Osteoblast (primary cell): ENCODE results near the gene RALGDS. TPM values are rescaled to one million over a fixed set of nuclear protein-coding genes. Genes with fewer than 3 reads are reported as not detected.
A peak's percentile ranks its signal among the peaks of the same experiment; 100 is the strongest.

ENCODE experiments used
- DNase-seq: peaks from one replicate; pipeline ENCODE4 v3.0.0; 2011; ENCODE audit warnings: low spot score, mixed read lengths; ENCODE audit not compliant: insufficient read length; ENCODE audit errors: missing footprints
- H2AFZ ChIP-seq: 2 replicates; pipeline ENCODE4 v1.6.0; 2011; ENCODE audit warnings: mild to moderate bottlenecking, low read length
- H3K27ac ChIP-seq: 2 replicates; pipeline ENCODE4 v1.5.1; 2011; ENCODE audit warnings: mild to moderate bottlenecking, low read depth, low read length, moderate library complexity
- H3K27me3 ChIP-seq: 2 replicates; pipeline ENCODE4 v1.6.0; 2012; ENCODE audit warnings: mild to moderate bottlenecking, control low read depth, inconsistent platforms, low read length, moderate library complexity; ENCODE audit not compliant: insufficient read depth
- H3K36me3 ChIP-seq: 2 replicates; pipeline ENCODE4 v1.5.1; 2011; ENCODE audit warnings: mild to moderate bottlenecking, low read length, control low read depth, moderate library complexity; ENCODE audit not compliant: insufficient read depth
- H3K4me1 ChIP-seq: 2 replicates; pipeline ENCODE4 v1.5.1; 2011; ENCODE audit warnings: mild to moderate bottlenecking, low read length, control low read depth, moderate library complexity; ENCODE audit not compliant: insufficient read depth
- H3K4me2 ChIP-seq: 2 replicates; pipeline ENCODE4 v1.6.0; 2011; ENCODE audit warnings: mild to moderate bottlenecking, low read length; ENCODE audit not compliant: insufficient read depth
- H3K4me3 ChIP-seq: fragments of 200-600 bp; sonication (generic); 3 replicates; pipeline ENCODE4 v1.5.1; 2012; ENCODE audit warnings: mild to moderate bottlenecking, low read length, inconsistent platforms; ENCODE audit not compliant: insufficient read depth
- H3K79me2 ChIP-seq: 2 replicates; pipeline ENCODE4 v1.6.0; 2012; ENCODE audit warnings: mild to moderate bottlenecking, low read length, control low read depth, inconsistent platforms; ENCODE audit not compliant: insufficient read depth
- H3K9me3 ChIP-seq: 2 replicates; pipeline ENCODE4 v1.5.1; 2011; ENCODE audit warnings: low read depth, low read length, control low read depth
- H4K20me1 ChIP-seq: 2 replicates; pipeline ENCODE4 v1.6.0; 2012; ENCODE audit warnings: mild to moderate bottlenecking, low read length, control low read depth; ENCODE audit not compliant: insufficient read depth
- CTCF ChIP-seq: IDR thresholded peaks from 2 replicates; pipeline ENCODE4 v1.5.1; 2011; ENCODE audit warnings: mild to moderate bottlenecking, low read depth, low read length, moderate library complexity; ENCODE audit errors: extremely low read depth
- total RNA-seq: library from RNA; depleted of rRNA; stranded (reverse); fragments of >200 nt; gene quantifications from 2 replicates; pipeline ENCODE4 v1.2.3, GENCODE V29; 2012

Gene RALGDS
- total RNA-seq, 1 donor: 11.2 TPM

- no peaks in the 10 kb centered on the region for H3K9me3 ChIP-seq
- TF ChIP-seq CTCF: no peak
- no peak overlapping the region for H2AFZ ChIP-seq
- no peaks in the 10 kb centered on the region for H3K79me2 ChIP-seq
- no peak overlapping the region for H3K27ac ChIP-seq
- peaks cover 8% of the 10 kb centered on the region for H3K4me1 ChIP-seq
- H3K4me3 ChIP-seq: no peak overlapping the region
- DNase-seq: peak; percentile 53
- H3K4me2 ChIP-seq: no peak overlapping the region
- H4K20me1 ChIP-seq: no peaks in the 10 kb centered on the region
- H3K36me3 ChIP-seq: peaks cover 34% of the 10 kb centered on the region
- H3K27me3 ChIP-seq: no peaks in the 10 kb centered on the region
These were observed 63.5 kb downstream of the RALGDS start for GRCh38 chr9:133057553-133057952.

- H3K4me1 ChIP-seq: peaks cover 8% of the 10 kb centered on the region
- H3K36me3 ChIP-seq: peaks cover 34% of the 10 kb centered on the region
These were observed 64.0 kb downstream of the RALGDS start for GRCh38 chr9:133057006-133057405.

GRCh38 chr9:133056533-133056932 lies 64.5 kb downstream of the RALGDS start:
- Histone ChIP-seq H3K4me1 (peaks cover 8% of the 10 kb centered on the region), H3K27me3 (no peaks in the 10 kb centered on the region), H3K27ac (no peak overlapping the region), H3K79me2 (no peaks in the 10 kb centered on the region), H3K4me2 (no peak overlapping the region), H3K9me3 (no peaks in the 10 kb centered on the region), H2AFZ (no peak overlapping the region), H3K4me3 (no peak overlapping the region), H4K20me1 (peaks cover 5% of the 10 kb centered on the region), H3K36me3 (peaks cover 37% of the 10 kb centered on the region)
- no peak for TF ChIP-seq CTCF
- DNase-seq: peak; percentile 58

More at GRCh38 chr9:133057006-133057405, 64.0 kb downstream of the RALGDS start:
- Histone ChIP-seq H3K79me2 (no peaks in the 10 kb centered on the region), H3K4me3 (no peak overlapping the region), H3K27ac (no peak overlapping the region), H2AFZ (no peak overlapping the region), H3K9me3 (no peaks in the 10 kb centered on the region), H3K4me2 (no peak overlapping the region), H4K20me1 (no peaks in the 10 kb centered on the region), H3K27me3 (no peaks in the 10 kb centered on the region)
- no peak for DNase-seq
- TF ChIP-seq CTCF: no peak

- peaks cover 8% of the 10 kb centered on the region for H3K4me1 ChIP-seq
- no peak for TF ChIP-seq CTCF
- H4K20me1 ChIP-seq: peaks cover 10% of the 10 kb centered on the region
- no peak overlapping the region for H3K4me3 ChIP-seq
- H3K27me3 ChIP-seq: no peaks in the 10 kb centered on the region
- H3K79me2 ChIP-seq: no peaks in the 10 kb centered on the region
- peaks cover 42% of the 10 kb centered on the region for H3K36me3 ChIP-seq
- no peak overlapping the region for H3K27ac ChIP-seq
- H3K4me2 ChIP-seq: no peak overlapping the region
- H2AFZ ChIP-seq: no peak overlapping the region
- DNase-seq: peak; percentile 36
- no peaks in the 10 kb centered on the region for H3K9me3 ChIP-seq
These were observed 65.1 kb downstream of the RALGDS start for GRCh38 chr9:133055788-133056420.
